ENCODE measurements around the gene ENTR1.

ENTR1 gene

GRCh38 chr9:136421791-136422190 is 11.4 kb upstream of the ENTR1 start:
- H4K91ac ChIP-seq (ENCODE audit: low read length) = no peak overlapping the region
- H3K23ac ChIP-seq (ENCODE audit: low read length in 2 of 2) = no peak overlapping the region
- H3K4me2 ChIP-seq (ENCODE audit: low read length, poor library complexity, severe bottlenecking) = no peak overlapping the region
- peaks cover 3% of the 10 kb centered on the region for H3K4me1 ChIP-seq (ENCODE audit: control insufficient read depth, insufficient read depth, low read depth, low read length)
- H3K9me3 ChIP-seq (ENCODE audit: control insufficient read depth, low read length) = no peaks in the 10 kb centered on the region
- H2BK5ac ChIP-seq (ENCODE audit: low read depth, low read length, poor library complexity, severe bottlenecking) = no peak overlapping the region
- H2BK15ac ChIP-seq (ENCODE audit: low read depth, poor library complexity, severe bottlenecking) = no peak overlapping the region
- H2AK5ac ChIP-seq (ENCODE audit: low read length, severe bottlenecking) = no peak overlapping the region
- H3K18ac ChIP-seq (ENCODE audit: low read depth in 1 of 2, low read length in 2 of 2) = no peak overlapping the region
- H3K27ac ChIP-seq (ENCODE audit: low read length, poor library complexity, severe bottlenecking) = no peak overlapping the region
- WGBS = 93% methylated on average over 21 of the region's 21 CpGs
- no peak overlapping the region for H2BK12ac ChIP-seq (ENCODE audit: low read length in 2 of 2)
- H2BK120ac ChIP-seq (ENCODE audit: low read depth, low read length) = no peak overlapping the region
- no peaks in the 10 kb centered on the region for H3K27me3 ChIP-seq (ENCODE audit: control insufficient read depth in 1 of 2, insufficient read depth in 1 of 2, low read length in 2 of 2)
- H2AFZ ChIP-seq (ENCODE audit: low read depth, low read length) = no peak overlapping the region
- peaks cover 82 to 87% of the 10 kb centered on the region in 2 experiments for H3K36me3 ChIP-seq (ENCODE audit: control insufficient read depth in 1 of 2, insufficient read depth in 2 of 2, low read depth in 1 of 2, low read length in 2 of 2)
- no peak overlapping the region for H3K14ac ChIP-seq (ENCODE audit: low read length in 2 of 2)
- no peak for DNase-seq
- H3K9ac ChIP-seq (ENCODE audit: low read length) = no peak overlapping the region
- H3K79me1 ChIP-seq (replicated peaks; ENCODE audit: low read length, poor library complexity, severe bottlenecking) = peaks cover 40% of the 10 kb centered on the region
- no peak overlapping the region for H3K4me3 ChIP-seq (ENCODE audit: insufficient read depth in 1 of 2, low read depth in 1 of 2, low read length in 2 of 2)
- H4K8ac ChIP-seq (ENCODE audit: low read length) = no peak overlapping the region
- no peak overlapping the region for H3K4ac ChIP-seq (ENCODE audit: low read depth in 1 of 2, low read length in 2 of 2)

GRCh38 chr9:136419092-136419420 is 8.6 kb upstream of the ENTR1 start:
- Histone ChIP-seq H3K4me1 (ENCODE audit: control insufficient read depth, insufficient read depth, low read depth, low read length) (no peaks in the 10 kb centered on the region), H2BK12ac (ENCODE audit: low read length in 2 of 2) (no peak overlapping the region), H3K4ac (ENCODE audit: low read depth in 1 of 2, low read length in 2 of 2) (no peak overlapping the region), H2BK15ac (ENCODE audit: low read depth, poor library complexity, severe bottlenecking) (no peak overlapping the region), H4K91ac (ENCODE audit: low read length) (no peak overlapping the region), H2BK120ac (ENCODE audit: low read depth, low read length) (no peak overlapping the region), H3K18ac (ENCODE audit: low read depth in 1 of 2, low read length in 2 of 2) (no peak overlapping the region), H3K79me1 (replicated peaks; ENCODE audit: low read length, poor library complexity, severe bottlenecking) (peaks cover 49% of the 10 kb centered on the region), H3K27ac (ENCODE audit: low read length, poor library complexity, severe bottlenecking) (no peak overlapping the region), H3K4me2 (ENCODE audit: low read length, poor library complexity, severe bottlenecking) (no peak overlapping the region), H3K14ac (ENCODE audit: low read length in 2 of 2) (no peak overlapping the region), H3K27me3 (ENCODE audit: control insufficient read depth in 1 of 2, insufficient read depth in 1 of 2, low read length in 2 of 2) (no peaks in the 10 kb centered on the region), H3K4me3 (ENCODE audit: insufficient read depth in 1 of 2, low read depth in 1 of 2, low read length in 2 of 2) (no peak overlapping the region), H3K9ac (ENCODE audit: low read length) (no peak overlapping the region), H4K8ac (ENCODE audit: low read length) (no peak overlapping the region), H2AFZ (ENCODE audit: low read depth, low read length) (no peak overlapping the region), H2AK5ac (ENCODE audit: low read length, severe bottlenecking) (no peak overlapping the region), H2BK5ac (ENCODE audit: low read depth, low read length, poor library complexity, severe bottlenecking) (no peak overlapping the region), H3K36me3 (ENCODE audit: control insufficient read depth in 1 of 2, insufficient read depth in 2 of 2, low read depth in 1 of 2, low read length in 2 of 2) (peaks cover 94% of the 10 kb centered on the region in 2 experiments), H3K9me3 (ENCODE audit: control insufficient read depth, low read length) (no peaks in the 10 kb centered on the region), H3K23ac (ENCODE audit: low read length in 2 of 2) (no peak overlapping the region)
- 97% methylated on average over 12 of the region's 12 CpGs for WGBS
- DNase-seq = no peak

- 95% methylated on average over 48 of the region's 48 CpGs for WGBS
- Histone ChIP-seq H3K23ac (ENCODE audit: low read length in 2 of 2) (no peak overlapping the region), H3K4ac (ENCODE audit: low read depth in 1 of 2, low read length in 2 of 2) (no peak overlapping the region), H2BK120ac (ENCODE audit: low read depth, low read length) (no peak overlapping the region), H2AK5ac (ENCODE audit: low read length, severe bottlenecking) (no peak overlapping the region), H3K14ac (ENCODE audit: low read length in 2 of 2) (no peak overlapping the region), H2AFZ (ENCODE audit: low read depth, low read length) (no peak overlapping the region), H3K9ac (ENCODE audit: low read length) (no peak overlapping the region), H3K27me3 (ENCODE audit: control insufficient read depth in 1 of 2, insufficient read depth in 1 of 2, low read length in 2 of 2) (no peaks in the 10 kb centered on the region), H3K18ac (ENCODE audit: low read depth in 1 of 2, low read length in 2 of 2) (no peak overlapping the region), H4K8ac (ENCODE audit: low read length) (no peak overlapping the region), H2BK12ac (ENCODE audit: low read length in 2 of 2) (no peak overlapping the region), H3K4me2 (ENCODE audit: low read length, poor library complexity, severe bottlenecking) (no peak overlapping the region), H3K79me1 (replicated peaks; ENCODE audit: low read length, poor library complexity, severe bottlenecking) (peaks cover 50% of the 10 kb centered on the region), H4K91ac (ENCODE audit: low read length) (no peak overlapping the region), H2BK15ac (ENCODE audit: low read depth, poor library complexity, severe bottlenecking) (no peak overlapping the region), H3K4me1 (ENCODE audit: control insufficient read depth, insufficient read depth, low read depth, low read length) (no peaks in the 10 kb centered on the region), H3K4me3 (ENCODE audit: insufficient read depth in 1 of 2, low read depth in 1 of 2, low read length in 2 of 2) (no peak overlapping the region), H3K27ac (ENCODE audit: low read length, poor library complexity, severe bottlenecking) (no peak overlapping the region), H2BK5ac (ENCODE audit: low read depth, low read length, poor library complexity, severe bottlenecking) (no peak overlapping the region), H3K9me3 (ENCODE audit: control insufficient read depth, low read length) (no peaks in the 10 kb centered on the region), H3K36me3 (ENCODE audit: control insufficient read depth in 1 of 2, insufficient read depth in 2 of 2, low read depth in 1 of 2, low read length in 2 of 2) (peaks cover 94 to 95% of the 10 kb centered on the region in 2 experiments)
- no peak for DNase-seq
Observed at GRCh38 chr9:136418182-136419091, 8.0 kb upstream of the ENTR1 start.

GRCh38 chr9:136416914-136417313 is 6.5 kb upstream of the ENTR1 start:
- Histone ChIP-seq H3K27me3 (ENCODE audit: control insufficient read depth in 1 of 2, insufficient read depth in 1 of 2, low read length in 2 of 2) (no peaks in the 10 kb centered on the region), H2BK5ac (ENCODE audit: low read depth, low read length, poor library complexity, severe bottlenecking) (no peak overlapping the region)
- WGBS = 96% methylated on average over 19 of the region's 19 CpGs

More at GRCh38 chr9:136416914-136417313, 6.5 kb upstream of the ENTR1 start:
- Histone ChIP-seq H2BK12ac (ENCODE audit: low read length in 2 of 2) (no peak overlapping the region), H3K4me1 (ENCODE audit: control insufficient read depth, insufficient read depth, low read depth, low read length) (peaks cover 2% of the 10 kb centered on the region), H2BK120ac (ENCODE audit: low read depth, low read length) (no peak overlapping the region), H4K8ac (ENCODE audit: low read length) (no peak overlapping the region), H3K4ac (ENCODE audit: low read depth in 1 of 2, low read length in 2 of 2) (no peak overlapping the region), H3K36me3 (ENCODE audit: control insufficient read depth in 1 of 2, insufficient read depth in 2 of 2, low read depth in 1 of 2, low read length in 2 of 2) (peaks cover 85 to 94% of the 10 kb centered on the region in 2 experiments), H3K18ac (ENCODE audit: low read depth in 1 of 2, low read length in 2 of 2) (no peak overlapping the region), H3K4me3 (ENCODE audit: insufficient read depth in 1 of 2, low read depth in 1 of 2, low read length in 2 of 2) (no peak overlapping the region), H3K27ac (ENCODE audit: low read length, poor library complexity, severe bottlenecking) (no peak overlapping the region), H3K9ac (ENCODE audit: low read length) (no peak overlapping the region), H2AK5ac (ENCODE audit: low read length, severe bottlenecking) (no peak overlapping the region), H3K14ac (ENCODE audit: low read length in 2 of 2) (no peak overlapping the region), H3K9me3 (ENCODE audit: control insufficient read depth, low read length) (no peaks in the 10 kb centered on the region), H3K79me1 (replicated peaks; ENCODE audit: low read length, poor library complexity, severe bottlenecking) (peaks cover 42% of the 10 kb centered on the region), H2AFZ (ENCODE audit: low read depth, low read length) (no peak overlapping the region), H3K23ac (ENCODE audit: low read length in 2 of 2) (no peak overlapping the region), H3K4me2 (ENCODE audit: low read length, poor library complexity, severe bottlenecking) (no peak overlapping the region), H4K91ac (ENCODE audit: low read length) (no peak overlapping the region), H2BK15ac (ENCODE audit: low read depth, poor library complexity, severe bottlenecking) (no peak overlapping the region)
- no peak for DNase-seq
